Aorta (tissue), 5 donors: ENCODE results near the gene DYNC1H1. TPM values are rescaled to one million over a fixed set of nuclear protein-coding genes. Genes with fewer than 3 reads are reported as not detected.
A peak's percentile ranks its signal among the peaks of the same experiment; 100 is the strongest.

Experiments
- ATAC-seq: fragments of 200-7000 bp; cut with Tn5 transposase; one replicate; pipeline ENCODE4 v1.9.1; 2022; ENCODE audit warnings: moderate library complexity; ENCODE audit not compliant: low FRiP score
- DNase-seq, 2 donors: peaks; one replicate each; pipeline ENCODE4 v3.0.0-alpha.2; 2020
- H3K27ac ChIP-seq, 2 donors: one replicate each; pipeline ENCODE4 v1.5.1; 2013; ENCODE audit warnings: low read length in 2 of 2, mild to moderate bottlenecking in 2 of 2, moderate library complexity in 2 of 2, control low read depth in 1 of 2, inconsistent platforms in 1 of 2, low read depth in 1 of 2
- H3K27me3 ChIP-seq, 2 donors: one replicate each; pipeline ENCODE4 v1.6.1; 2013; ENCODE audit warnings: control low read depth in 1 of 2, low read length in 1 of 2, mild to moderate bottlenecking in 1 of 2, moderate library complexity in 1 of 2; ENCODE audit not compliant: insufficient read depth in 2 of 2, control insufficient read depth in 1 of 2
- H3K36me3 ChIP-seq, 2 donors: one replicate each; pipeline ENCODE4 v1.6.1; 2013; ENCODE audit warnings: control low read depth in 1 of 2, low read length in 1 of 2, mild to moderate bottlenecking in 1 of 2; ENCODE audit not compliant: insufficient read depth in 2 of 2, control insufficient read depth in 1 of 2
- H3K4me1 ChIP-seq, 2 donors: one replicate each; pipeline ENCODE4 v1.6.1; 2013; ENCODE audit warnings: low read length in 2 of 2, control low read depth in 1 of 2, mild to moderate bottlenecking in 1 of 2, moderate library complexity in 1 of 2; ENCODE audit not compliant: insufficient read depth in 2 of 2, control insufficient read depth in 1 of 2
- H3K4me3 ChIP-seq, 2 donors: one replicate each; pipeline ENCODE4 v1.5.1; 2013; ENCODE audit warnings: low read length in 2 of 2, control low read depth in 1 of 2, mild to moderate bottlenecking in 1 of 2
- H3K9me3 ChIP-seq: one replicate; pipeline ENCODE4 v1.6.1; 2013; ENCODE audit warnings: mild to moderate bottlenecking, low read length; ENCODE audit not compliant: control insufficient read depth
- WGBS, 2 donors: extraction: QIAGEN DNeasy Blood & Tissue Kit; methylation state at CpG; one replicate each; pipeline ENCODE4 v1.1.7; 2013; 5-methylcytosine and 5-hydroxymethylcytosine counted together
- intact Hi-C, 2 donors: fragments of 100-400 bp; cut with DNase I; formaldehyde crosslinking; loops; one replicate each; pipeline versions ENCODE4 v1.14.2 to v1.15.0; 2022
- polyA plus RNA-seq, 2 donors: library from polyadenylated mRNA; stranded (reverse); fragments of 200-250 nt; gene quantifications; one replicate each; pipeline ENCODE4 v1.2.3, GENCODE V29; 2013
- total RNA-seq, 2 donors: library from RNA; stranded (reverse); fragmentation: NEBNext Ultra II Directional; extraction: Animal tissue kit (Norgen Biotek cat#: 25700); gene quantifications; one replicate each; pipeline ENCODE4 v1.2.1, GENCODE V29; 2021
- donor health status: healthy with polysubstance abuse.
- donor health status: Bipolar disorder and iron deficiency.
- donor health status: DM: no; HTN: no; CAD: no.
- donor health status: DM: no; HTN: no; CAD: no.
- donor health status: DM: yes; HTN: yes; CAD: no.

Gene DYNC1H1
- total and polyA plus RNA-seq, 4 donors, result 26.5 to 481 (median 301) TPM

GRCh38 chr14:101959277-101959676 is 5.1 kb upstream of the DYNC1H1 start:
- ATAC-seq, result no peak
- H3K36me3 ChIP-seq, result no peaks in the 10 kb centered on the region
- no peak overlapping the region for H3K4me3 ChIP-seq
- no peaks in the 10 kb centered on the region for H3K9me3 ChIP-seq
- H3K4me1 ChIP-seq, result no peaks in the 10 kb centered on the region
- no peak overlapping the region for H3K27ac ChIP-seq
- intact Hi-C loops, result no loop called here
- no peak for DNase-seq
- WGBS, 2 donors, result 81 to 82% methylated on average over 2 of the region's 2 CpGs
- H3K27me3 ChIP-seq, result no peaks in the 10 kb centered on the region

GRCh38 chr14:101960225-101960624 is 4.1 kb upstream of the DYNC1H1 start:
- no peak for ATAC-seq
- Histone ChIP-seq H3K27ac (no peak overlapping the region), H3K4me1 (no peaks in the 10 kb centered on the region), H3K27me3 (no peaks in the 10 kb centered on the region), H3K9me3 (no peaks in the 10 kb centered on the region), H3K4me3 (no peak overlapping the region), H3K36me3 (no peaks in the 10 kb centered on the region)
- WGBS, 2 donors, result 42 to 48% methylated on average over 13 of the region's 13 CpGs
- no peak for DNase-seq
- intact Hi-C loops, result loop anchor here (5.0 to 10.0 kb wide), 2 partner anchors 127 to 355 kb away; partner anchors contain the start of genes HSP90AA1 (in 1 of the 2) and ZNF839 (in 1 of the 2)

- DNase-seq (peak; percentile 85 to 92), ATAC-seq (peak; percentile 56)
- H3K4me3 ChIP-seq, result no peak overlapping the region
- no peak overlapping the region for H3K27ac ChIP-seq
- H3K36me3 ChIP-seq, result no peaks in the 10 kb centered on the region
- intact Hi-C loops, result loop anchor here (5.0 to 10.0 kb wide), 2 partner anchors 126 to 354 kb away; partner anchors contain the start of genes HSP90AA1 (in 1 of the 2) and ZNF839 (in 1 of the 2)
- 32 to 34% methylated on average over 19 of the region's 19 CpGs for WGBS, 2 donors
- H3K27me3 ChIP-seq, result no peaks in the 10 kb centered on the region
- H3K4me1 ChIP-seq, result no peaks in the 10 kb centered on the region
- no peaks in the 10 kb centered on the region for H3K9me3 ChIP-seq
These were observed 3.2 kb upstream of the DYNC1H1 start for GRCh38 chr14:101961011-101961721.

- ATAC-seq (no peak), DNase-seq (no peak)
- Histone ChIP-seq H3K27ac (no peak overlapping the region), H3K27me3 (no peaks in the 10 kb centered on the region), H3K4me1 (no peaks in the 10 kb centered on the region), H3K9me3 (no peaks in the 10 kb centered on the region), H3K36me3 (no peaks in the 10 kb centered on the region), H3K4me3 (no peak overlapping the region)
- WGBS, 2 donors, result 87 to 88% methylated on average over 9 of the region's 9 CpGs
- intact Hi-C loops, result loop anchor here (5.0 to 10.0 kb wide), 2 partner anchors 125 to 353 kb away; partner anchors contain the start of genes HSP90AA1 (in 1 of the 2) and ZNF839 (in 1 of the 2)
These were observed 2.4 kb upstream of the DYNC1H1 start for GRCh38 chr14:101961746-101962502.

- intact Hi-C loops, result loop anchor here (5.0 to 10.0 kb wide), 2 partner anchors 125 to 352 kb away; partner anchors contain the start of genes HSP90AA1 (in 1 of the 2) and ZNF839 (in 1 of the 2)
- H3K27ac ChIP-seq, result no peak overlapping the region
- H3K4me1 ChIP-seq, result no peaks in the 10 kb centered on the region
- H3K4me3 ChIP-seq, result no peak overlapping the region
- 39 to 41% methylated on average over 5 of the region's 5 CpGs for WGBS, 2 donors
- no peaks in the 10 kb centered on the region for H3K9me3 ChIP-seq
- ATAC-seq (no peak), DNase-seq (no peak)
- H3K36me3 ChIP-seq, result no peaks in the 10 kb centered on the region
- H3K27me3 ChIP-seq, result no peaks in the 10 kb centered on the region
These were observed 1.9 kb upstream of the DYNC1H1 start for GRCh38 chr14:101962503-101962874.

- intact Hi-C loops, result loop anchor here (5.0 to 10.0 kb wide), 2 partner anchors 124 to 352 kb away; partner anchors contain the start of genes HSP90AA1 (in 1 of the 2) and ZNF839 (in 1 of the 2)
- Histone ChIP-seq H3K4me1 (no peaks in the 10 kb centered on the region), H3K27me3 (no peaks in the 10 kb centered on the region), H3K27ac (no peak overlapping the region), H3K36me3 (no peaks in the 10 kb centered on the region), H3K4me3 (no peak overlapping the region), H3K9me3 (no peaks in the 10 kb centered on the region)
- ATAC-seq, result no peak
- DNase-seq, result no peak
- 89 to 90% methylated on average over 5 of the region's 5 CpGs for WGBS, 2 donors
These were observed 1.3 kb upstream of the DYNC1H1 start for GRCh38 chr14:101963052-101963451.

GRCh38 chr14:101963656-101964296 is 597 bp upstream of the DYNC1H1 start:
- ATAC-seq, result no peak
- 41 to 45% methylated on average over 20 of the region's 20 CpGs for WGBS, 2 donors

GRCh38 chr14:101965181-101965544 is 790 bp downstream of the DYNC1H1 start:
- intact Hi-C loops, result loop anchor here (2.0 to 10.0 kb wide), 3 partner anchors 16 to 350 kb away; partner anchors contain the start of genes HSP90AA1 (in 1 of the 2) and ZNF839 (in 1 of the 2)
- peak overlapping the region in 1 of 2 donors; percentile 65 for H3K27ac ChIP-seq
- H3K36me3 ChIP-seq, result peaks cover 0 to 1% of the 10 kb centered on the region in 2 donors
- H3K4me3 ChIP-seq, result peak overlapping the region; percentile 87 to 94
- H3K27me3 ChIP-seq, result no peaks in the 10 kb centered on the region
- no peaks in the 10 kb centered on the region for H3K9me3 ChIP-seq
- no peaks in the 10 kb centered on the region for H3K4me1 ChIP-seq
- DNase-seq, result peak; percentile 81 to 87
- WGBS, 2 donors, result 0% methylated on average over 24 to 28 of the region's 28 CpGs
- ATAC-seq, result peak; percentile 71

More at GRCh38 chr14:101963656-101964296, 597 bp upstream of the DYNC1H1 start:
- no peak overlapping the region for H3K4me3 ChIP-seq
- intact Hi-C loops, result loop anchor here (2.0 to 10.0 kb wide), 4 partner anchors 17 to 351 kb away; partner anchors contain the start of genes HSP90AA1 (in 2 of the 2) and ZNF839 (in 1 of the 2)
- no peaks in the 10 kb centered on the region for H3K36me3 ChIP-seq
- no peaks in the 10 kb centered on the region for H3K4me1 ChIP-seq
- no peaks in the 10 kb centered on the region for H3K27me3 ChIP-seq
- no peak overlapping the region for H3K27ac ChIP-seq
- DNase-seq, result no peak
- H3K9me3 ChIP-seq, result no peaks in the 10 kb centered on the region
